K562 (cell line): ENCODE measurements around the gene PDZRN4. TPM values are rescaled to one million over a fixed set of nuclear protein-coding genes. Genes with fewer than 3 reads are reported as not detected.

ENCODE experiments used
- ATAC-seq: fragments of 200-7000 bp; cut with Tn5 transposase; 3 replicates; pipeline ENCODE4 v1.9.1; 2020; ENCODE audit warnings: moderate library complexity
- BruUV-seq: library from RNA; stranded (reverse); fragments of 400-500 nt; replicated peaks from 2 replicates; lab custom pipeline; 2021; lab: Mats Ljungman, UMichigan
- CTCF ChIA-PET: fragments of 300-600 bp; formaldehyde crosslinking; extraction: SDS; loops from one replicate; lab custom pipeline; 2021; ENCODE audit warnings: low intra/inter-chr PET ratio; lab: Yijun Ruan, JAX
- POLR2A ChIA-PET: fragments of 300-600, 350-650 bp; sonication (Branson Sonifier 250); formaldehyde crosslinking; extraction: SDS; loops from one replicate; lab custom pipeline; 2021; ENCODE audit warnings: antibody characterized with exemption, inconsistent platforms; lab: Yijun Ruan, JAX
- DNase-seq, 4 experiments: peaks; one replicate each; pipeline versions ENCODE4 v3.0.0 to v3.0.0-alpha.2; 2011 to 2018; ENCODE audit warnings: low spot score in 3 of 4, mixed read lengths in 3 of 4; ENCODE audit errors: extremely low read depth in 1 of 4
- FAIRE-seq: peaks from 2 replicates; lab custom pipeline; 2011; peaks lifted over from hg19 to GRCh38; lab: Jason Lieb, UNC
- H2AFZ ChIP-seq: 2 replicates; pipeline ENCODE4 v1.6.0; 2011; ENCODE audit warnings: low read depth, low read length, control low read depth, inconsistent platforms
- H3K27ac ChIP-seq: fragments of 200-600 bp; 3 replicates; pipeline ENCODE4 v1.8.0; 2011; ENCODE audit warnings: low read depth, mild to moderate bottlenecking, control low read depth, inconsistent platforms, low read length, moderate library complexity, mixed read lengths; ENCODE audit errors: extremely low read depth
- H3K27me3 ChIP-seq, 2 experiments: fragments of 300-600 bp in 1 of 2; 2 replicates in 1 of 2; 3 replicates in 1 of 2; pipeline versions ENCODE4 v1.6.0 to v1.8.0; 2011; ENCODE audit warnings: inconsistent platforms in 2 of 2, low read length in 2 of 2, mild to moderate bottlenecking in 1 of 2, mixed read lengths in 1 of 2, moderate library complexity in 1 of 2; ENCODE audit not compliant: control insufficient read depth in 2 of 2, insufficient read depth in 2 of 2
- H3K36me3 ChIP-seq: fragments of 300-600 bp; 3 replicates; pipeline ENCODE4 v1.8.0; 2011; ENCODE audit warnings: mild to moderate bottlenecking, low read length, inconsistent platforms; ENCODE audit not compliant: control insufficient read depth, insufficient read depth
- H3K4me1 ChIP-seq, 2 experiments: fragments of 200-600 bp in 1 of 2; replicated peaks in 1 of 2; 2 replicates in 1 of 2; 3 replicates in 1 of 2; pipeline versions ENCODE4 v1.5.1 to v1.8.0; 2011; ENCODE audit warnings: inconsistent platforms in 2 of 2, low read length in 2 of 2, mild to moderate bottlenecking in 1 of 2, mixed read lengths in 1 of 2, moderate library complexity in 1 of 2; ENCODE audit not compliant: control insufficient read depth in 2 of 2, insufficient read depth in 2 of 2
- H3K4me2 ChIP-seq: 2 replicates; pipeline ENCODE4 v1.6.1; 2011; ENCODE audit warnings: low read length, control low read depth, inconsistent platforms, mixed read lengths; ENCODE audit not compliant: insufficient read depth
- H3K4me3 ChIP-seq: fragments of 200-600 bp; sonication (generic), shearing (Covaris generic); 2 replicates; pipeline ENCODE4 v1.5.1; 2016; ENCODE audit warnings: control low read depth, inconsistent platforms
- H3K79me2 ChIP-seq: fragments of 200-600 bp; 3 replicates; pipeline ENCODE4 v1.8.0; 2011; ENCODE audit warnings: low read length, inconsistent platforms; ENCODE audit not compliant: control insufficient read depth, insufficient read depth
- H3K9ac ChIP-seq, 2 experiments: 2 replicates each; pipeline versions ENCODE4 v1.6.0 to v1.6.1; 2011; ENCODE audit warnings: low read depth in 2 of 2, low read length in 2 of 2, control low read depth in 1 of 2, inconsistent platforms in 1 of 2, mild to moderate bottlenecking in 1 of 2, mixed read lengths in 1 of 2; ENCODE audit not compliant: insufficient read depth in 1 of 2
- H3K9me1 ChIP-seq: one replicate; pipeline ENCODE4 v1.6.0; 2011; ENCODE audit warnings: inconsistent platforms, mild to moderate bottlenecking, low read length, moderate library complexity; ENCODE audit not compliant: control insufficient read depth, insufficient read depth
- H3K9me3 ChIP-seq: replicated peaks from 2 replicates; pipeline ENCODE4 v1.5.1; 2011; ENCODE audit warnings: low read depth, low read length, inconsistent platforms; ENCODE audit not compliant: control insufficient read depth, insufficient read depth
- H4K20me1 ChIP-seq: replicated peaks from 2 replicates; pipeline ENCODE4 v1.6.1; 2011; ENCODE audit warnings: low read length, inconsistent platforms, mixed read lengths; ENCODE audit not compliant: control insufficient read depth, insufficient read depth
- AFF4 ChIP-seq: sonication (generic); formaldehyde crosslinking; IDR thresholded peaks from 2 replicates; pipeline ENCODE4 v1.8.0; 2023; ENCODE audit warnings: mild to moderate bottlenecking, missing genetic modification reagents
- BACH1 ChIP-seq: fragments of 200-800 bp; sonication (Bioruptor generic); IDR thresholded peaks from 2 replicates; pipeline ENCODE4 v1.6.1; 2016; ENCODE audit warnings: missing genetic modification characterization, missing compliant biosample characterization
- ZNF347 ChIP-seq: fragments of 450-650 bp; formaldehyde crosslinking; IDR thresholded peaks from 2 replicates; pipeline ENCODE4 v1.4.0; 2020; ENCODE audit warnings: low read depth, mild to moderate bottlenecking, moderate library complexity
- ZNF407 ChIP-seq: fragments of 450-650 bp; IDR thresholded peaks from 2 replicates; pipeline ENCODE4 v1.6.1; 2016; ENCODE audit warnings: low read depth
- ZNF57 ChIP-seq: fragments of 450-650 bp; formaldehyde crosslinking; IDR thresholded peaks from 2 replicates; pipeline ENCODE4 v1.4.0; 2020; ENCODE audit warnings: mild to moderate bottlenecking, moderate library complexity
- ZNF592 ChIP-seq: fragments of 450-650 bp; IDR thresholded peaks from 2 replicates; pipeline ENCODE4 v1.6.1; 2017; ENCODE audit warnings: antibody characterized with exemption, mild to moderate bottlenecking
- WGBS: fragments of 100-300 bp; shearing (Covaris generic); methylation state at CpG from one replicate; pipeline ENCODE4 v1.1.6; 2016; ENCODE audit warnings: low coverage, mixed read lengths; ENCODE audit not compliant: insufficient coverage; ENCODE audit errors: missing lambda C conversion rate; 5-methylcytosine and 5-hydroxymethylcytosine counted together
- in situ Hi-C: fragments of 300-500 bp; cut with MboI; formaldehyde crosslinking; loops from 4 replicates; pipeline ENCODE4 v1.15.0; 2018; ENCODE audit warnings: inconsistent platforms, mixed read lengths
- intact Hi-C: fragments of 100-400 bp; cut with micrococcal nuclease; formaldehyde crosslinking; loops from 2 replicates; pipeline ENCODE4 v1.14.2; 2022
- polyA plus RNA-seq, 8 experiments: library from polyadenylated mRNA; depleted of rRNA in 4 of 8; stranded (reverse) in 5 of 8; unstranded in 3 of 8; fragments of >200 nt; fragmentation: Nextera tagmentation in 2 of 8; fragmentation: Illumina TruSeq in 1 of 8; extraction: Ambion mirVana in 2 of 8; extraction: Trizol in 1 of 8; gene quantifications; 2 replicates each; pipeline versions ENCODE4 v1.2.1 to v1.2.3, GENCODE V29; 2011 to 2014; ENCODE audit warnings: inconsistent platforms in 1 of 8, missing spikeins in 1 of 8
- total RNA-seq, 7 experiments: library from RNA; depleted of rRNA in 6 of 7; stranded (reverse); fragments of >200 nt in 6 of 7; fragmentation: Illumina TruSeq in 2 of 7; extraction: Trizol in 2 of 7; gene quantifications; 2 replicates each; pipeline versions ENCODE4 v1.2.1 to v1.2.3, GENCODE V29; 2011 to 2021; ENCODE audit warnings: low replicate concordance in 1 of 7

Gene PDZRN4
- total and polyA plus RNA-seq, 9 of the 15 experiments (the other 6 are each of a cell fraction or from before 2014, with no cell fraction given): not detected

GRCh38 chr12:41556176-41556575 lies 368.1 kb downstream of the PDZRN4 start:
- H3K79me2 ChIP-seq: no peaks in the 10 kb centered on the region
- ChIA-PET CTCF (no interaction called here), POLR2A (no interaction called here)
- H3K27ac ChIP-seq: no peak overlapping the region
- ATAC-seq: no peak
- H3K9me1 ChIP-seq: no peaks in the 10 kb centered on the region
- BruUV-seq: no TSS peak
- H3K9me3 ChIP-seq: no peaks in the 10 kb centered on the region; the same call in 1 of the 2 replicates
- DNase-seq: no peak
- 0% methylated on average over 3 of the region's 3 CpGs for WGBS
- no peak for FAIRE-seq
- H3K36me3 ChIP-seq: no peaks in the 10 kb centered on the region
- no peak overlapping the region for H3K9ac ChIP-seq
- intact Hi-C loops (no loop called here), in situ Hi-C loops (no loop called here)
- H3K27me3 ChIP-seq: no peaks in the 10 kb centered on the region
- H3K4me3 ChIP-seq: no peak overlapping the region
- no peaks in the 10 kb centered on the region for H3K4me1 ChIP-seq
- no peak overlapping the region for H2AFZ ChIP-seq
- no peaks in the 10 kb centered on the region for H4K20me1 ChIP-seq
- no peak overlapping the region for H3K4me2 ChIP-seq
- TF ChIP-seq AFF4 (CRISPR knock-in tag) (no peak), BACH1 (tag) (no peak), ZNF407 (no peak), ZNF57 (CRISPR knock-in tag) (no peak), ZNF592 (no peak), ZNF347 (CRISPR knock-in tag) (no peak)
